ENCODE data around the gene CRYBA2. TPM values are rescaled to one million over a fixed set of nuclear protein-coding genes. Genes with fewer than 3 reads are reported as not detected.

Gene CRYBA2
- polyA plus RNA-seq, 2 of the 4 experiments (the other 2 are of a cell fraction), result not detected

- Histone ChIP-seq H3K27ac (no peak overlapping the region), H3K9me3 (no peaks in the 10 kb centered on the region), H3K4me1 (no peaks in the 10 kb centered on the region), H3K4me2 (no peak overlapping the region), H3K4me3 (no peak overlapping the region)
- CTCF ChIA-PET, result interaction anchor here (0.7 to 7.8 kb wide), 8 partner anchors 12 to 772 kb away, joined by 3 to 53 read pairs (median 5); no protein-coding TSS in a partner anchor
- WGBS (ENCODE audit: missing lambda C conversion rate), result 66% methylated on average over 14 of the region's 14 CpGs
- TF ChIP-seq HEYL (CRISPR knock-in tag; IDR thresholded peaks at IDR 0.05) (no peak), CBX8 (IDR thresholded peaks at IDR 0.05) (no peak), RFX5 (IDR thresholded peaks at IDR 0.05) (no peak), CTCF (IDR thresholded peaks at IDR 0.05) (no peak), HES2 (IDR thresholded peaks at IDR 0.05) (no peak), CHD2 (IDR thresholded peaks at IDR 0.05; ENCODE audit: low read length, partially characterized antibody) (no peak), PBX3 (IDR thresholded peaks at IDR 0.05) (no peak), PHF8 (IDR thresholded peaks at IDR 0.05; ENCODE audit: borderline replicate concordance, low read depth) (no peak), TP53 (CRISPR knock-in tag; IDR thresholded peaks at IDR 0.05) (no peak), HOXA7 (CRISPR knock-in tag; IDR thresholded peaks at IDR 0.05) (no peak), NFE2L2 (conservative IDR thresholded peaks at IDR 0.05; ENCODE audit: low read length) (no peak), POLR2A (IDR thresholded peaks at IDR 0.05; ENCODE audit: low read length) (no peak), EP300 (IDR thresholded peaks at IDR 0.05) (no peak), SREBF2 (IDR thresholded peaks at IDR 0.05) (no peak), USF2 (IDR thresholded peaks at IDR 0.05) (no peak), TFCP2L1 (CRISPR knock-in tag; IDR thresholded peaks at IDR 0.05) (no peak)
- TF ChIP-seq, protein P1, sequence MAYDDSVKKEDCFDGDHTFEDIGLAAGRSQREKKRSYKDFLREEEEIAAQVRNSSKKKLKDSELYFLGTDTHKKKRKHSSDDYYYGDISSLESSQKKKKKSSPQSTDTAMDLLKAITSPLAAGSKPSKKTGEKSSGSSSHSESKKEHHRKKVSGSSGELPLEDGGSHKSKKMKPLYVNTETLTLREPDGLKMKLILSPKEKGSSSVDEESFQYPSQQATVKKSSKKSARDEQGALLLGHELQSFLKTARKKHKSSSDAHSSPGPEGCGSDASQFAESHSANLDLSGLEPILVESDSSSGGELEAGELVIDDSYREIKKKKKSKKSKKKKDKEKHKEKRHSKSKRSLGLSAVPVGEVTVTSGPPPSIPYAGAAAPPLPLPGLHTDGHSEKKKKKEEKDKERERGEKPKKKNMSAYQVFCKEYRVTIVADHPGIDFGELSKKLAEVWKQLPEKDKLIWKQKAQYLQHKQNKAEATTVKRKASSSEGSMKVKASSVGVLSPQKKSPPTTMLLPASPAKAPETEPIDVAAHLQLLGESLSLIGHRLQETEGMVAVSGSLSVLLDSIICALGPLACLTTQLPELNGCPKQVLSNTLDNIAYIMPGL (CRISPR knock-in tag; IDR thresholded peaks at IDR 0.05; ENCODE audit: borderline replicate concordance), result no peak
- no peak for DNase-seq (ENCODE audit: low read depth in 1 of 2, low spot score in 1 of 2)
- no peak for FAIRE-seq
- ATAC-seq, result no peak
- POLR2A ChIA-PET, result no interaction called here
These were observed 24.1 kb upstream of the CRYBA2 start for GRCh38 chr2:219017201-219017931.

DNA sequence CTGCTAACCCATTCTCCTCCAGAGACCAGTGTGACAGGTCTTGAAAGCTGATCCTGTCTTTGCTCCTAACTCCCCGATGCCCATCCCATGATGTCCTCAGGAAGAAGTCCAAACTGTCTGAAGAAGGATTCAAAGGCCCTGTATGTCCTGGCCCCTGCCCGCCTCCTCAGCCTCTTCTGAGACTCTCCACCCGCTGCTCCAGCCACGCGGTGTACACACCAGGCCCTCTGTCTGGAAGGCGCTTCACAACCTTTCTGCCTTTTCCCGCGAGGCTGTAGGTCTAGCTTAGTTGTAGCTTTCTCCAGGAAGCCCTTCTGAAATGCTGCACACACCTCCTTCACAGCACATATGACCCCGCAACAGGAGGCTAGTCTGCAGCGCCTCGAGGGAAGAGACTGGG is 23.5 kb upstream of the CRYBA2 start:
- POLR2A ChIA-PET, result no interaction called here

More for the DNA sequence above, 23.5 kb upstream of the CRYBA2 start:
- ATAC-seq, result no peak
- Histone ChIP-seq H3K27ac (no peak overlapping the region), H3K9me3 (no peaks in the 10 kb centered on the region), H3K4me2 (no peak overlapping the region), H3K4me1 (no peaks in the 10 kb centered on the region), H3K4me3 (no peak overlapping the region)
- DNase-seq (ENCODE audit: low read depth in 1 of 2, low spot score in 1 of 2), result no peak
- CTCF ChIA-PET, result interaction anchor here (0.7 to 7.8 kb wide), 8 partner anchors 13 to 771 kb away, joined by 3 to 53 read pairs (median 5); no protein-coding TSS in a partner anchor
- 76% methylated on average over 11 of the region's 11 CpGs for WGBS (ENCODE audit: missing lambda C conversion rate)
- no peak for FAIRE-seq
- TF ChIP-seq ZFP36 (IDR thresholded peaks at IDR 0.05; ENCODE audit: borderline replicate concordance, partially characterized antibody), result no peak
- TF ChIP-seq RAD21 (conservative IDR thresholded peaks at IDR 0.05 in 1 of 2, IDR thresholded peaks at IDR 0.05 in 1 of 2), result no peak
- TF ChIP-seq BCL3 (IDR thresholded peaks at IDR 0.05), result no peak
- TF ChIP-seq HOXB5 (CRISPR knock-in tag; IDR thresholded peaks at IDR 0.05), result no peak
- no peak for TF ChIP-seq EP300 (IDR thresholded peaks at IDR 0.05)
- no peak for TF ChIP-seq GATA3 (IDR thresholded peaks at IDR 0.05; ENCODE audit: borderline replicate concordance)
- no peak for TF ChIP-seq HOXA7 (CRISPR knock-in tag; IDR thresholded peaks at IDR 0.05)
- no peak for TF ChIP-seq POLR2AphosphoS2 (conservative IDR thresholded peaks at IDR 0.05; ENCODE audit: low read length)
- TF ChIP-seq MAFK (IDR thresholded peaks at IDR 0.05; ENCODE audit: partially characterized antibody), result no peak
- no peak for TF ChIP-seq ZC3H11A (IDR thresholded peaks at IDR 0.05)
- no peak for TF ChIP-seq NPAS2 (CRISPR knock-in tag; IDR thresholded peaks at IDR 0.05; ENCODE audit: borderline replicate concordance)
- no peak for TF ChIP-seq JUNB (IDR thresholded peaks at IDR 0.05)
- no peak for TF ChIP-seq HES2 (IDR thresholded peaks at IDR 0.05)
- TF ChIP-seq TFCP2L1 (CRISPR knock-in tag; IDR thresholded peaks at IDR 0.05), result no peak
- TF ChIP-seq MAX (IDR thresholded peaks at IDR 0.05), result no peak
- TF ChIP-seq FOXS1 (CRISPR knock-in tag; IDR thresholded peaks at IDR 0.05), result no peak
- TF ChIP-seq CBX8 (IDR thresholded peaks at IDR 0.05), result no peak

Measured in A549 (cell line).